SK-N-SH (cell line): ENCODE data around the gene TXNRD1. TPM values are rescaled to one million over a fixed set of nuclear protein-coding genes. Genes with fewer than 3 reads are reported as not detected.

Experiments
- CTCF ChIA-PET: fragments of 300-600, 350-600 bp; formaldehyde crosslinking; extraction: SDS; loops from one replicate; lab custom pipeline; 2021; lab: Yijun Ruan, JAX
- POLR2A ChIA-PET: fragments of 350-600 bp; sonication (Branson Sonifier 250); formaldehyde crosslinking; extraction: SDS; loops from one replicate; lab custom pipeline; 2020; ENCODE audit warnings: antibody characterized with exemption, inconsistent platforms; lab: Yijun Ruan, JAX
- DNase-seq: peaks from one replicate; pipeline ENCODE4 v3.0.0; 2012
- H2AFZ ChIP-seq: fragments of 200-600 bp; sonication (generic); 2 replicates; pipeline ENCODE4 v1.8.1; 2016; ENCODE audit warnings: antibody characterized with exemption, mild to moderate bottlenecking, low read depth
- H3F3A ChIP-seq: fragments of 200-600 bp; sonication (generic); replicated peaks from 2 replicates; pipeline ENCODE3; 2016; ENCODE audit warnings: antibody characterized with exemption, mild to moderate bottlenecking; ENCODE audit not compliant: insufficient read depth
- H3K27ac ChIP-seq, 2 experiments: fragments of 200-500 bp in 1 of 2; fragments of 200-600 bp in 1 of 2; sonication (Bioruptor generic) in 1 of 2; sonication (generic), shearing (Covaris generic) in 1 of 2; 2 replicates each; pipeline versions ENCODE4 v1.5.1 to v1.6.1; 2014 to 2016; ENCODE audit warnings: low read depth in 2 of 2, inconsistent platforms in 1 of 2, low read length in 1 of 2, mild to moderate bottlenecking in 1 of 2, mixed read lengths in 1 of 2
- H3K27me3 ChIP-seq: fragments of 200-600 bp; sonication (generic), shearing (Covaris generic); 2 replicates; pipeline ENCODE4 v1.6.1; 2016; ENCODE audit warnings: mixed run types; ENCODE audit not compliant: insufficient read depth
- H3K36me3 ChIP-seq, 2 experiments: fragments of 200-500 bp in 1 of 2; fragments of 200-600 bp in 1 of 2; sonication (Bioruptor generic) in 1 of 2; sonication (generic) in 1 of 2; replicated peaks in 1 of 2; 2 replicates each; pipeline versions ENCODE3 to v1.5.1; 2014 to 2016; ENCODE audit warnings: low read length in 1 of 2, mild to moderate bottlenecking in 1 of 2; ENCODE audit not compliant: insufficient read depth in 2 of 2, control insufficient read depth in 1 of 2
- H3K4me1 ChIP-seq, 2 experiments: fragments of 200-500 bp in 1 of 2; fragments of 200-600 bp in 1 of 2; sonication (Bioruptor generic) in 1 of 2; sonication (generic), shearing (Covaris generic) in 1 of 2; 2 replicates each; pipeline versions ENCODE4 v1.5.1 to v1.6.1; 2014 to 2016; ENCODE audit warnings: low read depth in 1 of 2, low read length in 1 of 2, mixed run types in 1 of 2; ENCODE audit not compliant: insufficient read depth in 2 of 2, control insufficient read depth in 1 of 2
- H3K4me2 ChIP-seq: fragments of 200-600 bp; sonication (generic), shearing (Covaris generic); 2 replicates; pipeline ENCODE4 v1.6.1; 2017; ENCODE audit warnings: mixed run types
- H3K4me3 ChIP-seq, 2 experiments: fragments of 200-500 bp in 1 of 2; fragments of 200-600 bp in 1 of 2; sonication (Bioruptor generic) in 1 of 2; sonication (generic), shearing (Covaris generic) in 1 of 2; 2 replicates each; pipeline versions ENCODE4 v1.5.1 to v1.8.1; 2014 to 2016; ENCODE audit warnings: low read depth in 2 of 2, inconsistent platforms in 1 of 2, low read length in 1 of 2, mild to moderate bottlenecking in 1 of 2, mixed read lengths in 1 of 2, moderate library complexity in 1 of 2
- H3K79me2 ChIP-seq: fragments of 200-600 bp; sonication (generic); 2 replicates; pipeline ENCODE4 v1.8.1; 2017; ENCODE audit warnings: mild to moderate bottlenecking; ENCODE audit not compliant: insufficient read depth
- H3K9ac ChIP-seq: fragments of 200-600 bp; sonication (generic); 2 replicates; pipeline ENCODE4 v1.6.1; 2017; ENCODE audit warnings: mixed run types
- H3K9me2 ChIP-seq: fragments of 200-600 bp; sonication (generic); 2 replicates; pipeline ENCODE4 v1.6.1; 2017; ENCODE audit warnings: mixed run types
- H3K9me3 ChIP-seq: fragments of 200-600 bp; sonication (generic); 2 replicates; pipeline ENCODE4 v1.6.1; 2017; ENCODE audit warnings: mixed run types, mild to moderate bottlenecking, moderate library complexity
- H4K20me1 ChIP-seq: fragments of 200-600 bp; sonication (generic); 2 replicates; pipeline ENCODE4 v1.6.1; 2017; ENCODE audit warnings: mild to moderate bottlenecking, mixed run types; ENCODE audit not compliant: insufficient read depth
- EP300 ChIP-seq, 2 experiments: IDR thresholded peaks; 2 replicates each; pipeline versions ENCODE4 v1.4.0 to v1.6.1; 2012; ENCODE audit warnings: borderline replicate concordance in 1 of 2, low read depth in 1 of 2, low read length in 1 of 2
- EZH2phosphoT487 ChIP-seq: fragments of 200-600 bp; sonication (generic); IDR thresholded peaks from 2 replicates; pipeline ENCODE4 v1.6.1; 2017; ENCODE audit warnings: low read depth, mixed run types, mild to moderate bottlenecking, antibody characterized with exemption, moderate library complexity, borderline replicate concordance
- FOSL2 ChIP-seq: IDR thresholded peaks from 2 replicates; pipeline ENCODE4 v1.4.0; 2012; ENCODE audit warnings: low read depth, mild to moderate bottlenecking, moderate library complexity, borderline replicate concordance
- FOXJ3 ChIP-seq: sonication (generic); formaldehyde crosslinking; IDR thresholded peaks from 2 replicates; pipeline ENCODE4 v1.5.1; 2020; ENCODE audit warnings: mild to moderate bottlenecking, missing genetic modification reagents
- FOXM1 ChIP-seq: IDR thresholded peaks from 2 replicates; pipeline ENCODE4 v1.4.0; 2012; ENCODE audit warnings: low read depth, mild to moderate bottlenecking
- GATA2 ChIP-seq: sonication (generic); formaldehyde crosslinking; IDR thresholded peaks from 2 replicates; pipeline ENCODE4 v1.5.0; 2020; ENCODE audit warnings: mild to moderate bottlenecking, missing genetic modification reagents
- MEF2A ChIP-seq: IDR thresholded peaks from 2 replicates; pipeline ENCODE4 v1.4.0; 2012; ENCODE audit warnings: low read depth, borderline replicate concordance
- NRF1 ChIP-seq: IDR thresholded peaks from 2 replicates; pipeline ENCODE4 v1.6.1; 2012; ENCODE audit warnings: low read depth, mild to moderate bottlenecking, low read length
- POLR2AphosphoS5 ChIP-seq: IDR thresholded peaks from 2 replicates; pipeline ENCODE4 v1.6.1; 2012; ENCODE audit warnings: low read depth, low read length
- RCOR1 ChIP-seq: fragments of 150-350 bp; IDR thresholded peaks from 2 replicates; pipeline ENCODE4 v1.6.1; 2017; ENCODE audit warnings: antibody characterized with exemption, low read length
- RFX5 ChIP-seq: IDR thresholded peaks from 2 replicates; pipeline ENCODE4 v1.6.1; 2012; ENCODE audit warnings: mild to moderate bottlenecking, improper control_type of control experiment, low read length
- SIN3A ChIP-seq: IDR thresholded peaks from 2 replicates; pipeline ENCODE4 v1.6.1; 2012; ENCODE audit warnings: low read depth, mild to moderate bottlenecking, low read length, moderate library complexity, borderline replicate concordance
- TEAD4 ChIP-seq: IDR thresholded peaks from 2 replicates; pipeline ENCODE4 v1.4.0; 2012; ENCODE audit warnings: mild to moderate bottlenecking, borderline replicate concordance; ENCODE audit not compliant: insufficient read depth
- YY1 ChIP-seq: IDR thresholded peaks from 2 replicates; pipeline ENCODE4 v1.4.0; 2012; ENCODE audit warnings: low read depth, mild to moderate bottlenecking
- WGBS: methylation state at CpG from one replicate; pipeline ENCODE4 v1.1.6; 2017; ENCODE audit warnings: low lambda C conversion rate; 5-methylcytosine and 5-hydroxymethylcytosine counted together
- polyA plus RNA-seq, 3 experiments: library from polyadenylated mRNA; depleted of rRNA; stranded (reverse); fragments of >200 nt; gene quantifications; 2 replicates each; pipeline ENCODE4 v1.2.3, GENCODE V29; 2012
- TF ChIP-seq, protein P1 (sequence below): IDR thresholded peaks from 2 replicates; pipeline ENCODE4 v1.4.0; 2012; ENCODE audit warnings: low read depth
- TF ChIP-seq, protein P2 (sequence below): IDR thresholded peaks from 2 replicates; pipeline ENCODE4 v1.4.0; 2012; ENCODE audit warnings: low read depth, borderline replicate concordance
- TF ChIP-seq, protein P3 (sequence below): IDR thresholded peaks from 2 replicates; pipeline ENCODE4 v1.4.0; 2012; ENCODE audit warnings: low read depth, borderline replicate concordance
- TF ChIP-seq, protein P4 (sequence below): IDR thresholded peaks from 2 replicates; pipeline ENCODE4 v1.6.1; 2012; ENCODE audit warnings: mild to moderate bottlenecking, low read depth, low read length, moderate library complexity
- TF ChIP-seq, protein P5 (sequence below): fragments of 150-350 bp; IDR thresholded peaks from 2 replicates; pipeline ENCODE4 v1.6.1; 2016; ENCODE audit warnings: mild to moderate bottlenecking, low read depth, low read length

Gene TXNRD1
- polyA plus RNA-seq, 1 of the 3 experiments (the other 2 are of a cell fraction), result 143 TPM

DNA sequence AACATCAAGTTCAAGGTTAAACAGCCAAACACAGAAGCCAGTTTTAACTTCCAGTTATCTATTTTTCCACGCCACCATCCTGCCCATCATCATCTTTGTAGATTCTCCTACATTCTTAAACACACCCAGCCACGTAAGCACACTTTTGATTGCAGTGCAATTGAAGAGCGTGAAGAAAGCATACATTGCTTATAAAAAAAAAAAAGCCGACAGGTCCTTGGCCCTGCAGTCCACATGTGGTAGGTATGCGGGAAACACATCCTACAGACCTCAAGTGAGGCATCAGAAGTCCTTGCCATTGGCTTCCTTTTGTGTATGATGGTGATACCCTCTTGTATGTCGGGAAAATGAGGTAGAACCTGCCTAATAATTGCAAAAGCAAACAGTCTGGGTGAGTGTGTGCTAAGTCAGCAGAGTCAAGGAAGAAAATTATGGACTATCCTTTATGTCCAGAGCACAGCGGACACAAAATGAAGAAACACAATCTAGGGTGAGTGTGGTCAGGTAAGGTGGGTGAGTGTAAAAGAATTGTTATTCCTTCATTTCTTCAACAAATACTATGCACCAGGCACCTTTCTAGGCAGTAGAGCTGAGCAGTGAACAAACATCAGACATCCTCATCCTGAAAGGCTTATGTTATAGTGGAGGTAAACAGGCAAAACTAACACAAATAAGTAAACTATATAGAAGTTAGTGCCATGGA lies 139.4 kb downstream of the TXNRD1 start:
- Histone ChIP-seq H3F3A (peaks cover 5% of the 10 kb centered on the region), H3K9ac (no peak overlapping the region), H3K36me3 (peaks cover 30 to 34% of the 10 kb centered on the region in 2 experiments), H3K27ac (no peak overlapping the region), H3K4me3 (no peak overlapping the region), H3K4me2 (no peak overlapping the region), H3K27me3 (no peaks in the 10 kb centered on the region), H3K4me1 (no peaks in the 10 kb centered on the region), H2AFZ (no peak overlapping the region), H4K20me1 (peaks cover 10% of the 10 kb centered on the region; the same call in 1 of the 2 replicates), H3K9me3 (no peaks in the 10 kb centered on the region), H3K79me2 (no peaks in the 10 kb centered on the region), H3K9me2 (no peaks in the 10 kb centered on the region)
- POLR2A ChIA-PET, result no interaction called here
- CTCF ChIA-PET, result interaction anchor here (1.3 kb wide), 1 partner anchor 11 kb away, joined by 3 read pairs; no protein-coding TSS in a partner anchor
- 86% methylated on average over 7 of the region's 7 CpGs for WGBS
- TF ChIP-seq EP300 (IDR thresholded peaks at IDR 0.05; ENCODE audit: borderline replicate concordance in 1 of 2, low read depth in 1 of 2, low read length in 1 of 2) (no peak), MEF2A (no peak), NRF1 (no peak), POLR2AphosphoS5 (no peak), YY1 (no peak), GATA2 (CRISPR knock-in tag) (no peak), EZH2phosphoT487 (no peak), RFX5 (no peak), TEAD4 (no peak), FOSL2 (no peak), SIN3A (no peak), RCOR1 (no peak), FOXM1 (no peak), FOXJ3 (no peak)
- TF ChIP-seq, protein P1, sequence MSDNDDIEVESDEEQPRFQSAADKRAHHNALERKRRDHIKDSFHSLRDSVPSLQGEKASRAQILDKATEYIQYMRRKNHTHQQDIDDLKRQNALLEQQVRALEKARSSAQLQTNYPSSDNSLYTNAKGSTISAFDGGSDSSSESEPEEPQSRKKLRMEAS, result no peak
- TF ChIP-seq, protein P2, sequence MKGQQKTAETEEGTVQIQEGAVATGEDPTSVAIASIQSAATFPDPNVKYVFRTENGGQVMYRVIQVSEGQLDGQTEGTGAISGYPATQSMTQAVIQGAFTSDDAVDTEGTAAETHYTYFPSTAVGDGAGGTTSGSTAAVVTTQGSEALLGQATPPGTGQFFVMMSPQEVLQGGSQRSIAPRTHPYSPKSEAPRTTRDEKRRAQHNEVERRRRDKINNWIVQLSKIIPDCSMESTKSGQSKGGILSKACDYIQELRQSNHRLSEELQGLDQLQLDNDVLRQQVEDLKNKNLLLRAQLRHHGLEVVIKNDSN, result no peak
- TF ChIP-seq, protein P3, sequence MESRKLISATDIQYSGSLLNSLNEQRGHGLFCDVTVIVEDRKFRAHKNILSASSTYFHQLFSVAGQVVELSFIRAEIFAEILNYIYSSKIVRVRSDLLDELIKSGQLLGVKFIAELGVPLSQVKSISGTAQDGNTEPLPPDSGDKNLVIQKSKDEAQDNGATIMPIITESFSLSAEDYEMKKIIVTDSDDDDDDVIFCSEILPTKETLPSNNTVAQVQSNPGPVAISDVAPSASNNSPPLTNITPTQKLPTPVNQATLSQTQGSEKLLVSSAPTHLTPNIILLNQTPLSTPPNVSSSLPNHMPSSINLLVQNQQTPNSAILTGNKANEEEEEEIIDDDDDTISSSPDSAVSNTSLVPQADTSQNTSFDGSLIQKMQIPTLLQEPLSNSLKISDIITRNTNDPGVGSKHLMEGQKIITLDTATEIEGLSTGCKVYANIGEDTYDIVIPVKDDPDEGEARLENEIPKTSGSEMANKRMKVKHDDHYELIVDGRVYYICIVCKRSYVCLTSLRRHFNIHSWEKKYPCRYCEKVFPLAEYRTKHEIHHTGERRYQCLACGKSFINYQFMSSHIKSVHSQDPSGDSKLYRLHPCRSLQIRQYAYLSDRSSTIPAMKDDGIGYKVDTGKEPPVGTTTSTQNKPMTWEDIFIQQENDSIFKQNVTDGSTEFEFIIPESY, result no peak
- TF ChIP-seq, protein P4, sequence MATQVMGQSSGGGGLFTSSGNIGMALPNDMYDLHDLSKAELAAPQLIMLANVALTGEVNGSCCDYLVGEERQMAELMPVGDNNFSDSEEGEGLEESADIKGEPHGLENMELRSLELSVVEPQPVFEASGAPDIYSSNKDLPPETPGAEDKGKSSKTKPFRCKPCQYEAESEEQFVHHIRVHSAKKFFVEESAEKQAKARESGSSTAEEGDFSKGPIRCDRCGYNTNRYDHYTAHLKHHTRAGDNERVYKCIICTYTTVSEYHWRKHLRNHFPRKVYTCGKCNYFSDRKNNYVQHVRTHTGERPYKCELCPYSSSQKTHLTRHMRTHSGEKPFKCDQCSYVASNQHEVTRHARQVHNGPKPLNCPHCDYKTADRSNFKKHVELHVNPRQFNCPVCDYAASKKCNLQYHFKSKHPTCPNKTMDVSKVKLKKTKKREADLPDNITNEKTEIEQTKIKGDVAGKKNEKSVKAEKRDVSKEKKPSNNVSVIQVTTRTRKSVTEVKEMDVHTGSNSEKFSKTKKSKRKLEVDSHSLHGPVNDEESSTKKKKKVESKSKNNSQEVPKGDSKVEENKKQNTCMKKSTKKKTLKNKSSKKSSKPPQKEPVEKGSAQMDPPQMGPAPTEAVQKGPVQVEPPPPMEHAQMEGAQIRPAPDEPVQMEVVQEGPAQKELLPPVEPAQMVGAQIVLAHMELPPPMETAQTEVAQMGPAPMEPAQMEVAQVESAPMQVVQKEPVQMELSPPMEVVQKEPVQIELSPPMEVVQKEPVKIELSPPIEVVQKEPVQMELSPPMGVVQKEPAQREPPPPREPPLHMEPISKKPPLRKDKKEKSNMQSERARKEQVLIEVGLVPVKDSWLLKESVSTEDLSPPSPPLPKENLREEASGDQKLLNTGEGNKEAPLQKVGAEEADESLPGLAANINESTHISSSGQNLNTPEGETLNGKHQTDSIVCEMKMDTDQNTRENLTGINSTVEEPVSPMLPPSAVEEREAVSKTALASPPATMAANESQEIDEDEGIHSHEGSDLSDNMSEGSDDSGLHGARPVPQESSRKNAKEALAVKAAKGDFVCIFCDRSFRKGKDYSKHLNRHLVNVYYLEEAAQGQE, result no peak
- TF ChIP-seq, protein P5, sequence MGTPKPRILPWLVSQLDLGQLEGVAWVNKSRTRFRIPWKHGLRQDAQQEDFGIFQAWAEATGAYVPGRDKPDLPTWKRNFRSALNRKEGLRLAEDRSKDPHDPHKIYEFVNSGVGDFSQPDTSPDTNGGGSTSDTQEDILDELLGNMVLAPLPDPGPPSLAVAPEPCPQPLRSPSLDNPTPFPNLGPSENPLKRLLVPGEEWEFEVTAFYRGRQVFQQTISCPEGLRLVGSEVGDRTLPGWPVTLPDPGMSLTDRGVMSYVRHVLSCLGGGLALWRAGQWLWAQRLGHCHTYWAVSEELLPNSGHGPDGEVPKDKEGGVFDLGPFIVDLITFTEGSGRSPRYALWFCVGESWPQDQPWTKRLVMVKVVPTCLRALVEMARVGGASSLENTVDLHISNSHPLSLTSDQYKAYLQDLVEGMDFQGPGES, result no peak
- DNase-seq, result no peak
